MCF 10A (cell line): ENCODE results near the gene IL16. TPM values are rescaled to one million over a fixed set of nuclear protein-coding genes. Genes with fewer than 3 reads are reported as not detected.

Source experiments
- BruUV-seq: library from RNA; stranded (reverse); fragments of 400-500 nt; replicated peaks from 2 replicates; lab custom pipeline; 2021; lab: Mats Ljungman, UMichigan
- CTCF ChIA-PET: fragments of 300-600 bp; sonication (Branson Sonifier 250); formaldehyde crosslinking; extraction: SDS; loops from one replicate; lab custom pipeline; 2021; ENCODE audit warnings: antibody characterized with exemption, inconsistent platforms; lab: Yijun Ruan, JAX
- POLR2A ChIA-PET: fragments of 300-600, 350-650 bp; sonication (Branson Sonifier 250); formaldehyde crosslinking; extraction: SDS; loops from one replicate; lab custom pipeline; 2020; ENCODE audit warnings: antibody characterized with exemption, inconsistent platforms; lab: Yijun Ruan, JAX
- DNase-seq: peaks from one replicate; pipeline ENCODE4 v3.0.0-alpha.2; 2018; ENCODE audit not compliant: unreplicated experiment
- H3K27ac Mint-ChIP-seq: one replicate; pipeline ENCODE4 v1.8.0; 2022; ENCODE audit warnings: mild to moderate bottlenecking, low read depth, mixed read lengths; ENCODE audit not compliant: unreplicated experiment
- H3K27me3 Mint-ChIP-seq: one replicate; pipeline ENCODE4 v1.8.0; 2022; ENCODE audit warnings: mixed read lengths; ENCODE audit not compliant: insufficient read depth, unreplicated experiment
- H3K36me3 Mint-ChIP-seq: one replicate; pipeline ENCODE4 v1.8.0; 2022; ENCODE audit warnings: mild to moderate bottlenecking, moderate library complexity, mixed read lengths; ENCODE audit not compliant: insufficient read depth, unreplicated experiment
- H3K4me1 Mint-ChIP-seq: one replicate; pipeline ENCODE4 v1.8.0; 2022; ENCODE audit warnings: mixed read lengths; ENCODE audit not compliant: insufficient read depth, unreplicated experiment
- H3K4me3 Mint-ChIP-seq: one replicate; pipeline ENCODE4 v1.8.0; 2022; ENCODE audit warnings: mild to moderate bottlenecking, moderate library complexity, mixed read lengths; ENCODE audit not compliant: unreplicated experiment
- H3K9me3 Mint-ChIP-seq: one replicate; pipeline ENCODE4 v1.8.0; 2022; ENCODE audit warnings: mixed read lengths; ENCODE audit not compliant: unreplicated experiment
- CTCF ChIP-seq: fragments of 200-600 bp; IDR thresholded peaks from one replicate; pipeline ENCODE4 v1.8.0; 2022; ENCODE audit warnings: antibody characterized with exemption, mild to moderate bottlenecking; ENCODE audit not compliant: unreplicated experiment
- intact Hi-C: fragments of 100-400 bp; cut with micrococcal nuclease; formaldehyde crosslinking; loops from 2 replicates; pipeline ENCODE4 v1.14.1; 2022
- total RNA-seq: library from RNA; stranded (reverse); gene quantifications from 2 replicates; pipeline ENCODE4 v1.2.3, GENCODE V29; 2022

The IL16 gene
- total RNA-seq, 1 experiment from 2014 or later, result 0.72 TPM

- Mint-ChIP-seq H3K36me3 (no peaks in the 10 kb centered on the region), H3K27ac (no peak overlapping the region), H3K4me3 (no peak overlapping the region), H3K27me3 (no peaks in the 10 kb centered on the region), H3K9me3 (no peaks in the 10 kb centered on the region), H3K4me1 (peaks cover 22% of the 10 kb centered on the region)
- no peak for TF ChIP-seq CTCF
- POLR2A ChIA-PET, result interaction anchor here (1.7 to 1.8 kb wide), 2 partner anchors 16 to 102 kb away, joined by 3 to 8 read pairs; no protein-coding TSS in a partner anchor
- BruUV-seq, result no TSS peak
- CTCF ChIA-PET, result interaction anchor here (1.0 to 1.3 kb wide), 4 partner anchors 10 to 33 kb away, joined by 3 read pairs; no protein-coding TSS in a partner anchor
- intact Hi-C loops, result no loop called here
- no peak for DNase-seq
Observed at GRCh38 chr15:81296186-81296585, 99.5 kb downstream of the IL16 start.

- intact Hi-C loops, result loop anchor here (1.0 kb wide), 2 partner anchors 28 to 42 kb away; partner anchors contain the start of gene STARD5
- Mint-ChIP-seq H3K27ac (no peak overlapping the region), H3K4me3 (no peak overlapping the region), H3K9me3 (no peaks in the 10 kb centered on the region), H3K36me3 (no peaks in the 10 kb centered on the region), H3K27me3 (no peaks in the 10 kb centered on the region), H3K4me1 (peaks cover 22% of the 10 kb centered on the region)
- no TSS peak for BruUV-seq
- ChIA-PET POLR2A (interaction anchor here (0.6 to 1.8 kb wide), 6 partner anchors 16 to 137 kb away, joined by 3 to 8 read pairs (median 4); partner anchors contain the start of gene STARD5), CTCF (interaction anchor here (1.0 to 1.3 kb wide), 2 partner anchors 22 to 30 kb away, joined by 3 read pairs; no protein-coding TSS in a partner anchor)
- no peak for TF ChIP-seq CTCF
- DNase-seq, result peak; percentile 48
Observed at GRCh38 chr15:81296673-81297072, 100.0 kb downstream of the IL16 start.

- Mint-ChIP-seq H3K27ac (peak overlapping the region; percentile 95), H3K4me3 (peak overlapping the region; percentile 46), H3K36me3 (no peaks in the 10 kb centered on the region), H3K9me3 (no peaks in the 10 kb centered on the region), H3K4me1 (peaks cover 22% of the 10 kb centered on the region), H3K27me3 (no peaks in the 10 kb centered on the region)
- BruUV-seq, result no TSS peak
- peak; percentile 95 for DNase-seq
- ChIA-PET CTCF (interaction anchor here (1.0 kb wide), 1 partner anchor 31 kb away, joined by 3 read pairs; no protein-coding TSS in a partner anchor), POLR2A (interaction anchor here (0.6 to 1.8 kb wide), 6 partner anchors 16 to 137 kb away, joined by 3 to 8 read pairs (median 4); partner anchors contain the start of gene STARD5)
- intact Hi-C loops, result loop anchor here (1.0 kb wide), 2 partner anchors 27 to 41 kb away; partner anchors contain the start of gene STARD5
- TF ChIP-seq CTCF, result no peak
Observed at GRCh38 chr15:81297147-81297572, 100.5 kb downstream of the IL16 start.
